Measurements from ENCODE around the gene CDH11.

Gene CDH11

DNA sequence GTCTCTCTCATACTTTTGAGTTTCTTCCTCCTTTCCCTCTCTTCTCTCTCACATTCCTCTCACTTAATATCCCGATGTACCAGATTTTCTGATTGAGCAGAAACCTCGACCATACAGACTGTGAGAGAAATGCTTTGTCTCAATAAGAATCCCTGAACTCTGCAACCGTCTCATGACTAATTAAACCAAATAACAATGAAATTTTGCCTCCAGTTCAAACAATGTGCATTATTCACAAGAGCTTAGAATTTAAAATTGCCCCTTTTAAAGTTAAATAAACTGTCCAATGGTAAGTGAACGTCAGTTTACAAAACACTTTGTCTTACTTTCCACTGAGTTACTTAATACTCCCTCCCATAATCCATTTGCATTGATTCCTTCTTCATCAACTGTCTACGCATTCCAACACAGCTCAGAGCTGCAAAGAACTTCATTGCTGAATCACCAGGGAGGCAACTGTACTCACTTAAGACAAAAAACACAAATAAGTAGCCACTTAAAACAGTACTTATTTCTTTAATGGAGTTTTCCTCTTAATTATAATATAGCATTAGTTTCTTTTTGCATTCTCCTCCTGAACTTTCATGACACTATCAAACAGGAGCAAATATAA lies 4.9 kb downstream of the CDH11 start:
- no peak for DNase-seq

DNA sequence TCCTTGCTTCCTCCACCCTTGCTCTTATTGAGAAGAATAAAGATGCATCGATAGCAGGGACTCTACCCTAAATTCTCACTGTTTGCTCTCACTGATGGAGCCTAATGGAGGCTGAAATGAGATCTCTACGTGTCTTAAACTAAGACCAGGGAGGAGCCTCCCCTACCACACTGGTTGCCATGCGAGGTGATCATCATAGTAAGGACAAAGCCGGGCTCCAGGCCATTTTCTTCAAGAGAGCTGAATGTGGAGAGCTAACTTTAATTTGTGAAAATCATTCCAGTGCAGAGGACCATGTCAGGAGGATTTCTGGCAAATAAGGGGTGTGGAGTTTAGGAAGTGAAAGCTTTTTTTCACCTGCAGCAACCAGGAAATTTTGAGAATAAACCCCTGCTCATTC lies 5.6 kb downstream of the CDH11 start:
- DNase-seq = no peak

DNA sequence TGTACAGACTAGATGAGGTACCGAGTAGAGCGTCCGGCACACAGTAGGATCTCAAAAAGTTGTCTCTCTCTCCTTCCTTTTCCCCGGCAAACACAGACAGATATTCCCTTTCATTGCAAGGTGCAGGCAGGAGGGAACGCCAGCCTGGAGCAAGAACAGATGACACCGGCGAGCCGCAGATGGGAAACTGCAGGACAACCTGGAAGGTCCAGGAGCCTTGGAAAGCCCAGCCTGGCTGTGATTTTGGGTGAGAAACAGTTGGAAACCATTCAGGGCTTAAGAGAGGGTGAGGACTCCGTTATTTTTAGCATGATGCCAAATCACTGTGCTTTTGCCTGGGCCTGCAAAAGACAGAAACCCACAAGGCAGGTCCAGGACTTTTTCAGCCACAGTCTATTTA lies 7.3 kb downstream of the CDH11 start:
- no peak for DNase-seq

DNA sequence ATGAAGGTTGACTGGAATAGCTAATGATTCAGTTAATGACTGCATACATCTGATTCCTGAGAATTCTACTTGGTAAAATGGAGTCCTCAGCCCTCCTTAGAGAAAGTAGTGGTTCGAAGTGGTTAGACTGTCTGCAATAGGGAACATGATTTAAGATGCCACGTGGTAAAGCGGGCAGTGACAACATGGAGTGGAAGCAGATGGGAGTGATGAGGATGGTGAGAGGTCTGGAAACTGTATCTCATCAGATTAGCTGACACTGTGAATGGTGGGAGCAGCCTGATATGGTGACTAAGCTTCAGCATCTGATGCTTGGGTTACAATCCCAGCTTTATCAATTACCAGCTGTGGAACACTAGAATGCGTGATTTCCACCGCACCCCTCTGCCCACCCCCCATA lies 8.4 kb downstream of the CDH11 start:
- no peak for DNase-seq

DNA sequence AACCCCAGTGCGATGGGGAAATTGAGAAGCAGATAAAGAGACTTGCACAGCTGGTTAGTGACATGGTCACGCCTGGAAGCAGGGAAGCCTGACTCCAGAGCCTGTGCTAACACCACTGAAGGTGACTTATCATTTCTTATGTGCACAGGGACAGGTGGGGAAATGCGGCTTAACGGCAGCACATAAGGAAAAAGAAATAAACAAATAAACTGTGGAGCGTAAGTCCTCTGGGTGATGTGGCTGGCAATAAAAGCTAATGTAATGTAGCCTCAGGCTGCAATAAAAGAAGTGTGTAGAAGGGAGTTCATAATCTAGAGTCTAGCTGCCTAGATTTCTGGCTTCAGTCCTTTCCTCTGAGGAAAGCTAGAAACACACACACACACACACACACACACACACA lies 10.6 kb downstream of the CDH11 start:
- DNase-seq = no peak

DNA sequence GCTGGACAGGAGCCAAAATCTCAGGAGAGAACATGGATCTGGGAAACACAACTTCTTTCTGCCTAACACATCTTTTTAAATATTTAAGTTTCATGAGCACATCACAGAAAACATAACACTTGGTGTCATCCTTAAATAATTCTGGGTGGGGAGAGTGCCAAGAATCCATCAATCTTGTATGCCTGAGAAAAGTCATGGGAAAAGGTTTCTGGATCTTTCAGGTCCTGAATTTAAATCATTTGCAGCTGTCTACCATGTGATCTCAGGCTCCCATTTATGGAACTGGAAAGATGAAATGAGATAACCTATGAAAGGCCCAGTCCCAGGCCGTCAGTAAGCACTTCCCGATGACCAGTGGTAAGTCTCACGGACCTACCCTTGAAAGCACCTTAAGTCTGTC lies 15.1 kb downstream of the CDH11 start:
- no peak for DNase-seq

DNA sequence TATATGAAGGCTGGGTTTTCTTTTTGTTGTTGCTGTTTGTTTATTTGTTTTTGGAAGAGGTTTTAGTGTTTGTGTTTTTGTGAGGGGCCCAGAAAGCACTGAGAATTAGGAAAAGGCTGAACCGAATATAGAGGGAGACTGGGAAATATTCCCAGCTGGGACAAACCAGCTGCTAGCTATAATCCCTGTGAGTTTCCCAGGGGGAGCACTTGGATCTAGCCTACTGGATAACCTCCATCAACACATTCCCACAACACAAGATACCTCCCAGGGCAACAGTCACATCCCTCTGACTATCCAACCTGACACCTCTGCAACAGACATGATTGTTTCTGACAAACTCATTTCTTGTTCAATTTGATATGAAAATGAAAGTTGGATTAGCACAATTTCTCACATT lies 16.7 kb downstream of the CDH11 start:
- no peak for DNase-seq

DNA sequence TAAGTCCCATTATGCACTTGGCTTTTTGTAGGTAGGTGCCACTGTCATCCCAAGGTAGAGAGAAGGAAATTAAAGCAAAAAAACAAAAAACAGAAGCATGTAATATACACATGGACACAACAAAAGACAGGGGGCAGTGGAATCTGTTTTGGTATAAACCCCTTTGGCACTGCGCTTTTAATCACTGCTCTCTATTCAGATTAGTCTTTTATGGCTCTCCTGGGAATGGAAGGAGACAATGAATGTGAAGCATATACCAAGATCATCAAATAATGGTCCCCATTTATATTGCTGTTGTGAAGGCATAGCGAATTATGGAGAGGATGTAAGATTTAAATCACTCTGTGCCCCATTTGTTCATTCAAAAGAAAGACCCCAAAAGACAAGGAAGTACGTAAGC lies 17.4 kb downstream of the CDH11 start:
- no peak for DNase-seq

DNA sequence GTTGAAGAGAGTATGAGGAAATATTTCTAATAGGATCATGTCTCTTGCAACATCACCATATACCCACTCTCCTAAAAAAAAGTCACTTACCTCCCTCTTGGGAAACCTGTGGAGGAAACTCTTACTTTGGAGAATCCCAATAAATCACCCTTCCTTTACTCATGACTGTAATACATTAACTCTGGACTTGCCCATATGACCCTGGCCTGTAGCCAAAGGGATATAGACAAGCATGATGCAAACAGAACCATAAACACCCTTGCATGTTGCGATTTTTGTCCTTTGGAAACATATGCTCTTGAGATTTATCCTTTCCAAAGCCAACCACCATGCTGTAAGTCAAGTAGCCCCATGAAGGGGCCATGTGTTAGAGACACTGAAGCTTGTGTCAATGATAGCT lies 19.5 kb downstream of the CDH11 start:
- no peak for DNase-seq

DNA sequence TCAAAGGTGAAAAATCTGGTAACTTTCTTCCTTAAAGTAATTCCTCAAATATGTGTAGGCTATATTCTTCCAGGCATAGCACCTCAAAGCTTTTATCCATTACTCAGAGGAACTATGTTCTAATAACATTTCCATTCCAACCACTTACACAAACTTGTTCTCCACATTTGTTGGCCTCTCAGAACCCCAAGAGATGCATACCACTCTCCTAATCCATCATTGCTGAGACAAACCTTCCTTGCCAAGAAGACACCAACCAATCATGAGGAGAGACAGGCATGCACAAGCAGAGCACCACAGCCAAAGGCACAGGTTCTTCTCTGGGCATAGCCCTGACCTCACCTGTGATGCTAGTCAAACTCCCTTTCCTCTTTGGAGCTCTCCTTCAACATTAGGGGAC lies 20.9 kb downstream of the CDH11 start:
- DNase-seq = no peak

DNA sequence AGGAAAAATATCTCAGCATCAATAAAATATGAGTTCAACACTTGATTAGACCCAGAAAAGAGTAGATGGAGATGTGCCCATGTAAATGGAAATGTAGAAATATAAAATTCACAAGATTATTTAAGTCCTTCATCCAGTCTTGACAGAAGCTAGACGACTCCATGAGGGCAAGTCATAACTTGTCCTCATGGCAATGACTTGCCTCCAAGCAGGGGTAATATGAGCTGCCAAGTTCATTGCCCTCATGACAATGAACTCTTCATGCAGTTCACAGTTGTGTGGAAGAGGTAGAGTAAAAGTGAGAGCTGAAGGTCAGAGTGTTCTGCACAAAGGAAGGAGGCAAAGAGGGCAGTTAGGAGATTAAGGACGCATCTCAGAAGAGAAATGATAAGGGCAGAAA lies 22.3 kb downstream of the CDH11 start:
- no peak for DNase-seq

DNA sequence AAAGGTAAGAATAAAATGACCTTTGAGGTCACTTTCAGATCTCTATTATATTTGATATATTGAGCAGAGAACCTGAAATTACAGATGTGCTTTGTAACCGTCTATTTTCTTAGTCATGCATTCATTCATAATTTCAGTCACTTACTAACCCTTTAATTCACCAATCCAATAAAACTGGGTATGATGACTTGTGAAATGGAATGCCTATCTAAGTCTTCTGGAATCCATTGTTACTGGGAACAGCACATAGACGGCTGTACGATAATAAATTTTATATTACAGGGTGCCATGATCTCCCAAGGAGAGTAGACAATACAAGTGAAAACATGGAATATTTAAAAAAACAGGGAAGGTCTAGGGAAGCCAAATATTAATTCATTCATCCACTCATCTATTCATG lies 22.9 kb downstream of the CDH11 start:
- DNase-seq = no peak

DNA sequence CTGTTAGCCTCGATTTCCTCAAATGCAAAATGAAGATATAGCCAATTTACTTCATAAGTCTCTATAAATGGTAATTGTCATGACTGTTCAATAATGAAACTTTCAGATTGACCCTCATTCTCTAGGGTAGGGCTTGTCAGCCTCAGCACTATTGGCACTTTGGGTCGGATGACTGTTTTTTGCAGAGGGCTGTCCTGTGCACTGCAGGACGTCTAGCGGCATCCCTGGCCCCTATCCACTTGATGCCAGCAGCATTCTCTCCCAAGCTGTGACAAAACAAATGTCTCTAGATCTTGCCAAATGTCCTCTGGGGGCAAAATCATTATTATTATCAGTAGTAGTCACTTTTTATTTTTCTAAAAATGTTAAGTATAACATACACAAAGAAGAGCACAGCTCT lies 24.6 kb downstream of the CDH11 start:
- no peak for DNase-seq

DNA sequence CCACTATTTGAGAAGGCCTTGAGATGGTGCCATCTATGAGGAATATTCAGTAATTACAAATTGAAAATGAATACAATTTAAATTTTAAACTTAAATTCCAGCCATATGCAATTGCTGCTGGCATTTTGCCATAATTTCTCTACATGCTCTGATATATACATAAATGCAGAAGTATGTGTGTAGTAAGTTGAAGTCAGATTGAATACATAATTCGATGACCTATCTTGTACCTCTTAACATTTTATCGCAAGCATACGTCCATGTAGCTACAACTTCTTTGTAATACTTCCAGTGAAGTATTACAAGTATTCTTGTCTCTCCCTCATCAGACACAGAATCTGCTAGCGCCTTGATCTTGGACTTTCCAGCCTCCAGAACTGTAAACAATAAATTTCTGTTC lies 26.0 kb downstream of the CDH11 start:
- DNase-seq = no peak

DNA sequence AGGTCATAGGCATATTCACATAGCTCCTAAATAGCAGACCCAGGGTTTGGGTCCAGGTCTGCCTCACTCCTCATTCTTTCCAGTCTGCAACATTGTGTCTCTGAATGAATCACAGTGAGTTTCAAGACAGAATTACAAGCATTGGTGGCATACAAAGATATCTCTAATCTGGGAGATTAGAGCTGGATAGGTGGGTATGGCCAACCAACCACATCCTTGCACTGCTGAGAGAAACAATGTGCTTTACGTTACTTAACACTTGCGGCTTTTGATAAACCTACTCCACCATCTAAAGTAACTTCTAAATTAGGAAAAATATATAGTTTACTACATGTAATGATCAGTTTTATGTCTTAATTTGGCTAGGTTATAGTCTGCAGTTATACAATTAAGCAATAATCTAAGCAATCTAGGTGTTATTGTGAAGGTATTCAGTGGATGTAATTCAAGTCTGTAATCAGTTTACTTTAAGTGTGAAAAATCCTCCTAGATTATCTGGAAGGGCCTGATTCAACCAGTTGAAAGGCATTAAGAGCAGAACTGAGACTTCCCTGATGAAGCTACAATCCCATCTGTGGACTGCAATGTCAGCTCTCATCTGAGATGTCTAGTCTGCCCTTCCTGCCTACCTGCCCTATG lies 26.7 kb downstream of the CDH11 start:
- DNase-seq = no peak

DNA sequence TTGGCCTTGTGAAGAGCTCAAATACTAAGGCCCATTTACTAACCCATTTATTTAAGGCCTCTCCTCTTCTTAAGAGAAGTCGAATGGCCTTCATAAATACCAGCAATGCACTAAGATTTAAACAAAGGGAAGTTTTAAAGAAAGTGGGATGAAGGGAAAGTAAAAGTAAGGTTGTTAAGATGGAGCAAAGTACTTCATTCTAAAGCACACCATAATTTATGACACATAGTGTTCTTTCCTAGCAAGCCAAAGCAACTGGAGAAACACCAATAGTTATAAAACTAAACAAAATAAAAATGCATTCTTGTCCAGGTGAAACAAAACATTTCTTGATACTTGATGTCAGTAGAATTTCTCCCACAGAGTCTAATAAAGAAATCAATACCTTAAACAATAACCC lies 27.9 kb downstream of the CDH11 start:
- DNase-seq = no peak

DNA sequence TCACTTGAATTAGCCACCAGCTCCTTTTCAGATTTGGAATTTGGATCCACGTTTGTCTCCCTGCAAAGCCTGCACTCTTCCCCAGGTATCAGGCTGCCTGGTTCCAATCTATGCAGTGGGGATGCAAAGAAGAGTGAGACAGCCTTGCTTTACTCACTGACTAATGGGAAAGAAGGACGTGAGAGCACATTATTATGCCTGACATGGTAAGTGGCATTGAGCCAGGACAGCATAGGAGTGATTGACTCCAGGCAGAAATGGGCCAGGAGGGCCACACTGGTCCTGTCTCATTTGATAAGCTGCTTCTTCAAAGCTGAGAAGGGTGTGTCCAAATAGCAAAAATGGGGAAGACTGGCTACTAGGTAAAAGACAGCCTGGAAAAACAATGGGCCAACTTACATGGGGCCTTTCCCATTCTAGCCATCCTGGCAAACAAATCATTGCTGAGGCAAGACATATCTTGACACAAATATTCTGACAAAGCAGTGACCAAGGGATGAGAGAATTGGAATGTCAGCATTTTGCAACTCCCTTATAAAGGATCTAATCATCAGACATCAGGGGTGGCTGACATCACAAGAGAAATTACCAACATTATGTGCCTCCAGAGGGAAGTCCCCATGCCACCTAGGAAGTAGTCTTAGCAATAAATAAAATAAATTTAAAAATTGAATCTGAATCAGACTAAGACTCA lies 38.6 kb downstream of the CDH11 start:
- DNase-seq = no peak

DNA sequence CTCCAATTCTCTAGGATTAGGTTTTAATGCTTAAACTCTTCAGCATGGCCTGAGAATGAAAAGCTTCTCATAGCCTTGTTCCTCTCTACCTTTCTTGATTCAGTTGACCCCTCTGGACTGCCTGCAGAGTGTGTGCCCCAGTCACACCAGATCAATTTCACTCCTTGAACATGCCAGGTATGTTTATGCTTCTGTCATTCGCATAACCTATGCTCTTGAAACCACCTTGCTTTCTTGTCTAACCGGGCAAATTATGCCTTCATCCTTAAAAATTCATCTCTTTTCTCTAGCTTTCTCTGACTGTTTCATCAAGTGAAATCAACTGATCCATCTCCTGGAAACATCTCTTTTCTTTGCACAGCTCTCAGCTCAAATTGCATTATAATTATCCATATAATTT lies 42.3 kb downstream of the CDH11 start:
- DNase-seq = no peak

DNA sequence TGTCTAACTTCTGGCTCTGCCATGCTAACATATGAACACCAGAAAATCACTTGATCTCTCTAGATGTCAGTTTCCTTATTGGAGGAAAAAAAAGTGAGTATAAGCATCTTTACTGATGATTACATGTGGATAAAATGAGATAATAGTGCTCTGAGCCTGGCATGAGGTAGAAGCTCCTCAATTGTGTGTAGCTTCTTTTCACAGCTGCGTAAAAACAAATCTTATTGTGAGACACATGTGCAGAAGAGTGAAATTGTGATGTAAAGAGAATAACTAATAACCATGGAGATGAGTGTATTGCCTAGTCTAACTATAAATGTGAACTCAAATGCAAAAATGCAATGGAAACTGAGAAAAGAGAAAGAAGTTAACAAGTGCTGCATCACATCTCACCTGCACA lies 44.7 kb downstream of the CDH11 start:
- DNase-seq = no peak

DNA sequence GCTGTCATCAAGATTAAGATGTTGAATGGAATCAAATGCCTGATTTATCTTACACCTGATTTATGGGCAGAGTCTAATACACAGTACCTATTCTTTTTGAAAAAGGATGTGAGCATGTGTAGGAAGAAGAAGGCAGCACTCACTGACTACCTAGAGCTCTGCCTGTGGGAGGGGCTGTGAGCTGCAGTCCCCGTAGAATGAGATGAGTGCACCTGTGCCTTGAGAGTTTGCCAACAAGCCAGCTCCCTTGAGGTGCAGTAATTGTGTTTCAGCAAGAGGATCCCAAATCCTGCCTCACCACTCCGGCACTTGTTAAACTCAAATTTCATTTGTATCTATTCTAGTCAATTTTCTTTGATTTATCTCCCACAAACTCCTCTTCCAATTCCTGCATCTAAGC lies 46.0 kb downstream of the CDH11 start:
- no peak for DNase-seq

DNA sequence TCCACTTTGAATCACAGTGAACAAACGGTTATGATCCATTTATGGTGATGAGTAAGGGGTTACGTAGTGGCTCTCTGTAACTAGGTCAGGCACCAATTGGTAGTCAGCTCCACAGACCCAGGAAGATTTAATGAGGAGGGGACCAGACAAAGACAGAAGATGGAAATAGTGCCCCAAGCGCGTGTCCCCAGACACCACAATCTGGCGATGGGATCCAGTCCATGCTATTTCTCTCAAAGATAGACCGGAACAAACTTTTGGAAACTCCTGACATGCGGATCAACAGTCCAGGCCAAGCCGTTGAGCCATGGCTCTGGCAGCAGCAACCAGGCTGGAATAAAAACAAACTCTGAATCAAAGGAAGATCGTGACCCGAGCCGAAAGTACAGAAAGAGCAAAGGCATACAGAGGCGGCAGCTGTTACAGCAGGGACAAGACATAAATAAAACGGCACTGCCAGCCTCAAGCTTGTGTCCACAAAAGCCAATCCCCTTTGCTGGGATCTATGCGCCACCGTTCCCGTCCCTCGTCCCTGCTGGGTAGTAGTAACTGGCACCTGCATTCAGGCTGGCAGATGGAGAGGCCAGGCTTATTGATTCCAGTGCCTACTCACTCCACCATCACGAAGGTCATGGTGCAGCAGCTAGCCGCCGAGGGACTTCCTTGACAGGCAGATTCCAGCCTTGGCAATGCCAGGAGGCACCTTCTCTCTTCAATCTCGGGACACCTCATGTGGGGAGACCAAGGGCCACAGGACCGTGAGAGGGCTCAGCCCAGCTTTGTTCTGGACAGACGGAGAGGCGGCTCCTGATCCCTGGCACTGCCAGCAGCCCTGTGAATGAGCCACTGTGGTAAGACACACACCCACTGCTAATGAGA lies 50.2 kb downstream of the CDH11 start:
- DNase-seq = no peak

DNA sequence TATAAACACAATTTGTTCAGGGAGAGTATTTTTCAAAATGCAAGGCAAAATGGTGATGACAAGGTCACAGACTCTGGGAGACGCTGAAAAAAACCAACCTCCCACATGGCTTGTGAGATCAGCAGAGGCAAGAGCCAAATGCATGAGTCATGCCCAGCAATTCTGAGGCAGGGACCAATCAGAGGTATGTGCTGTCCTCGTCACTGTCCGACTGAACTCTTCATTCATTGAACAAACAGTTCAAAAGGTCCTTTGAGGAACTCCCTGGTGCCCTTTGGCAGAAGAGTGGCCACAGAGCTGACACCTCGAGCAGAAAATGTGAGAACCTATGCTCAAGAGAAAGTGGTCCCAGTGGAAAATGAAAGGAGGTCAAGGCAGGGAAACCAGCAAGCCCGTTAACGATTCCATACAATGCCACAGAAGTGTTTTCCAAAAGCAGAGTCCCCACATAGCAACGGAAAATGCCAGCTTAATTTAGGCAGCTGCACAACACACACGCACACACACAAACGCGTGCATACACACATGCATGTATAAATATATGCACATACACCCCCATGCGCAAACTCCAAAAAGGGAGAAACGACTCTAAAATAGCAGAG lies 50.9 kb downstream of the CDH11 start:
- no peak for DNase-seq

DNA sequence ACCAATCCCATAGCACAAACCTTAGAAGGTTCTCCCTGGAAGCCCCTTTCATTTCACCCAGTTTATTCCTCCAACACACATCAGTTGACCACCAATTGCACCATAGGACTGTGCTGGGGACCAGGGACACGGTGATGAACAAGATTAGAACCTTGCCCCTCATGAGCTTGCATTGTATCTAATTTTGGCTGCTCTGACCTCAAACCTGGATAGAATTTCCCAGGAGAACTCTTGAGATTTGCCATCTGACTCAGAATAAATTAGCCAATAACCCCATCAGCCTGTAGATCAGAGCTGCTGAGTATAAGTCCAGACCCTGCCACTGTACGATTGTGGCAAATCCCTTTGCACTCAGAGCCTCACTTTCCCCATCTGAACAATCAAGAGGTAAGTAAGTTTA lies 52.1 kb downstream of the CDH11 start:
- no peak for DNase-seq

Measured in stimulated activated CD4-positive, alpha-beta T cell treated with anti-CD3 and anti-CD28 coated beads, Interleukin-15, amount 100 ng/mL, for 24 hours (primary cell).